GM18858 (cell line): ENCODE measurements around the gene RNF181.
"Not testable (repeated sequence)": the region's sequence is repeated elsewhere in the genome, so short reads cannot be mapped to it uniquely, and the experiment has no call there.

ENCODE experiments used
- ATAC-seq: cut with Tn5 transposase; IDR thresholded peaks from one replicate; pipeline ENCODE4 v1.9.1; 2021; ENCODE audit not compliant: unreplicated experiment

RNF181 gene

DNA sequence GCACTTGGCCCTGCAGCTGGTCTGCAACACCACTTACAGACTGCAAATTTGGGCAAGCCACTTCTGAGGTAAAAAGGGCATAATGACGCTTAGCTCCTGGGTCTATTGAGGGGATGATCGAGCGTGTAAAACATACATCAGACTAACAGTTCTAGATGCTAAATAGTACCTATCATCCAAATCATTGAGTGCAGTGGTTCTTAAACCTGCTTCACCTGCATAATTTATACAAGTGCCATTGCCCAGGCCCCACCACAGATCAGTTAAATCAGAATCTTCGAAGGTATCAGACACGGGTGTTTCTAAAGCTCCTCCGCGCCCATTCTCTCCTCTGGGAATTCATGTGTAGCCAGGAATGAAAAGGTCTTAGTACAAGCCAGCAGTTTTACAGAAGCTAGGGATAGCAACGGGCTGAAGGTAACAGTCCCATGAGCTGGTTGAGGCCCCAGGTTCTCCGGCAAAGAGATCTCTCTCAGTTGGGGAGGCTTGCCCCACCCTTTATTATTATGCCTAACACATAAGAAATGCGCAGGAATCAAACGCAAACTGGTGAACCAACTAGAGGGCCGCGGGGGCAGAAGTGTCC lies 737 bp upstream of the RNF181 start:
- no peak for ATAC-seq

DNA sequence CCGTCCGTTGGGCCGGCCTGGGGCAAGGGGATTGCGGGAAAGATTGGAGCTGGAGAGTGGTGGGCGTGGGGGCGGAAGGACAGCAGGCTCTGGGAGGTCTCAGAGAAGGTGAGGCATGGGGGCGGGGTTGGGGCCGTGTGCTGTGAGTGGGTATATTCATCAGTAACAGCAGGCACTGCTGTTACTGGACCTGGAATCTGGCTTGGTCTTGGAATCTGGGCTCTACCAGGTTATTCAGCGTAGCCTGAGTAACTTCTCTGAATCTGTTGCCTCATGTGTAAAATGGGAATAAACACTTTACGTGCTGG lies 435 bp downstream of the RNF181 start:
- ATAC-seq = no peak

DNA sequence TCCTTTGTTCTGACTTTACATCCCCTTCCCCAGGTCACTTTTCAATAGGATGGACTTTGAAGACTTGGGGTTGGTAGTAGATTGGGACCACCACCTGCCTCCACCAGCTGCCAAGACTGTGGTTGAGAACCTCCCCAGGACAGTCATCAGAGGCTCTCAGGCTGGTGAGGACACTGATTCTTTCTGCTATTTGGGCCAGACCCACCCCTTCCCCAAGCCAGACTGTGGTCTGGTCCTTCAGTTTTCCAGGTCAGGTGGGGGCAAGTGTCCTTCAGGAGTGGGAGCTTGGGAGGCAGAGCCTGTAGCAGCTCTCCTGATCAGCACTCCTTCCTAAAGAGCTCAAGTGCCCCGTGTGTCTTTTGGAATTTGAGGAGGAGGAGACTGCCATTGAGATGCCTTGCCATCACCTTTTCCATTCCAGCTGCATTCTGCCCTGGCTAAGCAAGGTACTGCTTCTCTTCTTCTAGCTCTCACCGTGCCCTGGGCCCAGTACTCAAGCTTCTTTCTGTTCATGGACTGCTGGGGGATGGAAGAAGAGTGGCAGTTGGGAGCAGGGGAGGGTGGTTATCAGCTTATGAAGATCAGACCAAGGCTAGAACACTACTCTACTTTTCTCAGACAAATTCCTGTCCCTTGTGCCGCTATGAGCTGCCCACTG lies 1.1 kb downstream of the RNF181 start:
- no peak for ATAC-seq

DNA sequence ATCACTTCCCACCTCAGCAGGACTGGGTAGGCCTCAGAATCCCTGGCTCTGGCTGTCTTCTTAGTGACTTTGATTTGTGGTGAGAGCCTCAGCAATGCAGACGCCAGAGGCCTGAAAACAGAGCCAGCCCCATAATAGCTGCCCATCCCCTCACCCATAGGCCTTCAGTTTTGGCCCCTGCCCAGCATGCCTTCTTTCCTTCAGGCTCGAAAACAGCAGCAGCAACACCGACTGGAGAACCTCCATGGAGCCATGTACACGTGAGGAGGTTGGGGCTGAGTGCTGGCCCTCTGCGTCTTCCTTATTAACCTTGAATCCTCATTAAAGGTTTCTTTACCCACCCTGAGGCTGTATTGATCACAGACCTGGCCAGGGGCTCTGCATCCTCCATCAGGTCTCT lies 1.7 kb downstream of the RNF181 start:
- no peak for ATAC-seq

DNA sequence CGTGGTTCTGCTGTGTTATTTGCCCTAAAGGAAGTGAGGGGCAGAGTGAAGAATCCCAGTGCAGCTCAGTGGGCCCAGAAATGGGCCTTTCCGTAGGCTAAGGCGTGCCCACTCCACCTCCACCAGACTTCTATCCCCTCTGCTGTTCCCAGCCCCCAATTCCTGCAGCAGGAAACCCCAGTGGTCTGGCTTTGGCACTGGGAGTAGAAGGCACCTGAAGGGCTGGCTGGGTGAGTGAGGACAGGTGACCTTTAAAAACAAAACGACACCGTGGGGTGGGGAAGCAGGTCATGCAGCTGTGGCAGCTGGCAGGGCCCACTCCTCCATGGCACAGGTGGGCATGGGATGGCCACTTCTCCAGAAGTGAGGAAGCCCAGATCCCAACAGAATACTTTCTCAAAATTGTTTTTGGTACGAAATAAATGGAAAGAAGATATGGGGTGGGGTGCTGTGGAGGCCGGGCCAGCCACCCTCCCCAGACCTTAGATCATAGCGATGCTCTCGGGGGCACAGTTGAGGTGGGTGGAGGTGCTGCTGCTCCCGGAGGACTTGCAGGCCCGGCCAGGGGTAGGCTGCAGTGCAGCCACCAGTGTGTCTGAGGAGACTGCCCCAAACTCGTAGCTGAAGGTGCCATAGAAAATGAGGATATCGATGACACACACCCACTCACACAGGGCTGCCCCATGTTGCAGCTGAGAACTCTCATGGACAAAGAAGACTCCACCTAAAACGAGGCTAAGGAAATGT lies 3.2 kb downstream of the RNF181 start:
- ATAC-seq = no peak

DNA sequence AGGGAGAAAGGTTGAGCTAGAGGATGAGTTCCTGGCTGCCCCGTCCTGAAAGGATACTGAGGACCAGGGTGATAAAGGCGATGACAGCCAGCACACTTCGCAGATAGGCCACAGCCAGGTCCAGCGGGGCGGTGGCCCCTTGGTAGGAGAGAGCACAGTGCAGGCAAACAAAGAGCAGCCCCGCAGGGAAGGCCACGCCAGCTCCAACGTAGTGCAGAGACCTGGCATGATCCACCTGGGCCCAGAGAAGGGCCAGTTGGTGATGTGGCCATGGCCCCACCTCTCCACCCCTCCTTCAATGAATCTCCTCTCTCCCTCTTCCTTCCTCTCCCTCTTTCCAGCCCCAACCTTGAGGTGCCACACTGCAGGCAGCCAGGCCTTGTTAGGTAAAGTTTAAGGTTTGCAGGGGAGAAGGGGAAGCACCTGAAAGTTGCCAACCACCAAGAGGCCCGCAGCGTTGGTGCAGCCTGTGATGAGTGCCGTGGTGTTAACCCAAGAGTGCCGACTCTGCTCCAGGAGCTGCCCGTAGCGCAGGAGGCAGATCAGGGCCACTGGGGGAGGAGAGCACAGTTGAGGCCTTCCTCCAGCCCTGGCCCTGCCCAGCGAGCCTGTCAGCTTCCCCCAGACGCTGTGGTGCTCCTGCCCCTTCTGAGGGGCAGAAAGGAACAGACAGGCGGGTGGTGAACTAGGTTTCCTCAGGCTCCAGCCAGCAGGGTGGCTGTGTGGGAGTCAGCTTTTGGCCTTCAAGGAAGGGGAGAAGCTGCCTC lies 4.1 kb downstream of the RNF181 start:
- ATAC-seq = no peak

DNA sequence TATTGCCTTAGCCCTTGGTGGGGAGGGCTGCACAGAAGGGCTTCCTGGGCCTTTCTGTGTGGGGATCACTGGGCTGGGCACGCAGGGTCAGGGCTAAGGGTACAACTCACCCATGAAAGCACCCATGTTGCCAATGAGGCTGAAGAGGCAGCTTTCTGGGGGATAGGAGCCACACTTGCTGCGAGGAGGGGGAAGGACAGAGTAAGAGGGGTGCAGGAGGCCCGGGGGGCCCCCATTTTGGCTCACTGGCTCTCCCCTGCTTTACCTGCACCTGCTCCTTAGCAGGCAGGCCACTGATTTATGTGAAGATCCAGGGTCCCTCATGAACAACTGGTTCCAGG lies 4.7 kb downstream of the RNF181 start:
- no peak for ATAC-seq

DNA sequence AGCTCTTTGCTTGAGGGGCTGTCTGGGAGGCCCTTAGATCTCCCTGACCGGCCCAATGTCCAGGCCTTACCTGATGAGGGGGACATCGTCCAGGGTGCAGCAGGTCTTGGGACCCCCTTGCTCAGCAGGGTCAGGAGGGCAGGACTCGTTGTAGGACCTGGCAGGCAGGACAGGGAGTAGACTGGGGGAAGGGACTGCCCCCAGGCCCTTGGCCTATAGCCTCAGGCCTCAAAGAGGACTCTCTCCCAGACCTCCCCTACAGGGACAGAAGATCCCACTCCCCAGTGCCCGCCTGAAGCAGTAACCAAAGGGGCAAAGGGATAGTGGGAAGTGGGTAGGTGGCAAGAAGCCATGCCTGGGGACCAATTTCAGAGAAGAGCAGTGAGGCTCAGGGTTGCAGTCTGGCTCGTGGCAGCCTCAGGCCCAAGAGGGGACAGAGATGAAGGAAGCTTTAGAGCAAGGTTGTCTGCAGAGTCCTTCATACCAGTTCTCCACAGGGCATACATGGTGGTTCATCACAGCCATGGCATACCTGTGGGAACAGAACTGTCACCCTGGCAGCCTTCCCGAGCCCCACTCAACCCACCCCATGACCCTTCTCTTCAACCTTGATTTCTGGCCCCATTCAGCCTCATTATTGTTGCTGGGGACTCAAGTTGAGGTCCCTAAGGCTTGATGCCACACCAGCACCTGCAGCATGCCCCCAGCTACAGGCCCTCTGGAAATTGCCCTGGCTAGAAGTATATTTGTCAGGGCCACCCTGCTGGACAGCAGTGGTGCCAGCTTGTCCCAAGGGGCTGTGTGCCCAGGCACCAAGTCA lies 5.6 kb downstream of the RNF181 start:
- no peak for ATAC-seq

DNA sequence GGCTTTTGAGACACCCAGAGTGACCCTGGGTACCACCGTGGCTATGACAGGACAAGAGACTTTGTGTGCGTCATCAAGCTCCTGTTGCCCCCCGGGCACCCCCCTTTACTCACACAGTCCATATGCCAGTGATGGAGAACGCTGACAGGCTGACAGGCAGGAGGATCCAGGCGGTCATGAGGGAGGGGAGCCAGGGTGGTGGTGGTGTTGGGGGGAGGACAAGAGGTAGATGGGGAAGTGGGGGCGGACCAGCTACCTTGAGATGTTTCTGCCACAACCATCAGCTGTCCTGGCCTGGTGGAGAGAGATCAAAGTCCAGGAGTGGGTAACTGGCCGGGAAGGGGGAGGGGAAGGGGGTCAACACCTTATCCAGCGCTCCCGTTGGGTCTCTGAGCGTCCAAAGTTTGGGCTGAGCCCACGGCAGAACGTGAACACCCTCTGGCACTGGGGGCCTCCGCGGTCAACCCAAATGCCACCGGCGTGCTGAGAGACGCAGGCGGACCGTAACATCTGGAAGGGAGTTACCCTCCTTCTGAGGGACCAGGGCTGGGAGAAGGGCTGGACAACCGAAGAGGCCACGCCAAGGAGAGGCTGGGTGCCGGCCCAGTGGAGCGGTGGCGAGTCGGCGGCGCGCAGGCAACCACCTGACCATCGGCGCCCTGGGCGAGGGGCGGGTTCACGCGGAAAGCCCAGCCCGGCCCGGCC lies 6.4 kb downstream of the RNF181 start:
- ATAC-seq = peak; percentile 21

DNA sequence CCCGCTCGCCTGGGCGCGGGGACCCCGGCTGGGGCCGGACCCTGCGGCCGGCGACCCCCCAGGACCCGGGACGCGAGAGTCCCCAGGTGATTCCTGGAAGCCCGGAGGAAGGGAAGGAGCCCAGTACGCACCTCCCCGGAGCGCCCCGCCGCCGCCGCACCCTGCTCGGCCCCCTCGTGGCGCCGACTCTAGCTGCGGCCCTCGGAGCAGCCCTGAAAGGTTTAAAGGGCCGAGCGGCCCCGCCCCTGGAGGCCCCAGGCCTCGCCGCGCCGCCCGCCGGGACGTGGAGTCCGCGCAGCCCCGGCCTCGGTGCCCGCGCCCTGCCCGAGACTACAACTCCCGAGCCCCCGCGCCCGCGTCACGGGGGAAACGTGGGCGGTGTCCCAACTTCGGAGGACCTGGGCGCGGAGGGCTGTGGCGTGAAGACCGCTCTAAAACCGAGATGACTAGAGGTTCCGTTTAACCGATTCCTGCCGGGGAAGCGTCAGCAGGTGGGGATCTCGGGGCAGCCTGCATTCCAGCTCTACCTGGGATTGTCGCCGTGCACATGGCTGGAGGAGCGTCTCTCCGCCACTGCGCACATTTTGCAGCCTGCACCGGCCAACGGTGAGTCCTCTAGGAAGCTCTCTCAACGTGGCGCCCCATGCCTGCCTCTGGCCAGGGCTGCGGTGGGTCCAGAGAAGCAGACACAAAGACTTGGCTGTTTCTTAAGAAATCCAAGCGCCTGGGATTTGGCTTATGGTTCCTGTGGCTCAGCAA lies 7.1 kb downstream of the RNF181 start, which contains the start of gene TMEM150A:
TSS of gene TMEM150A (minus strand) at position 223 of the 759 bp plus-strand sequence. CDS start 750 bp downstream, outside the sequence.
- peak; percentile 87 for ATAC-seq

DNA sequence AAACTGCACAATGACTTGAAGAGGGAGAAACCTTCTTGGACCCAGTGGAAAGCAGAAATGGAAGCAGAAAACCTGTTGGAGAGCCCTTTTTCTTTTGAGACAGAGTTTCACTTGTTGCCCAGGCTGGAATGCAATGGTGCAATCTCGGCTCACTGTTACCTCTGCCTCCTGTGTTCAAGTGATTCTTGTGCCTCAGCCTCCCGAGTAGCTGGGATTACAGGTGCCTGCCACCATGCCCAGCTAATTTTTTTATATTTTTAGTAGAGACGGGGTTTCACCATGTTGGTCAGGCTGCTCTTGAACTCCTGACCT lies 8.5 kb downstream of the RNF181 start:
- ATAC-seq = not testable (repeated sequence)

DNA sequence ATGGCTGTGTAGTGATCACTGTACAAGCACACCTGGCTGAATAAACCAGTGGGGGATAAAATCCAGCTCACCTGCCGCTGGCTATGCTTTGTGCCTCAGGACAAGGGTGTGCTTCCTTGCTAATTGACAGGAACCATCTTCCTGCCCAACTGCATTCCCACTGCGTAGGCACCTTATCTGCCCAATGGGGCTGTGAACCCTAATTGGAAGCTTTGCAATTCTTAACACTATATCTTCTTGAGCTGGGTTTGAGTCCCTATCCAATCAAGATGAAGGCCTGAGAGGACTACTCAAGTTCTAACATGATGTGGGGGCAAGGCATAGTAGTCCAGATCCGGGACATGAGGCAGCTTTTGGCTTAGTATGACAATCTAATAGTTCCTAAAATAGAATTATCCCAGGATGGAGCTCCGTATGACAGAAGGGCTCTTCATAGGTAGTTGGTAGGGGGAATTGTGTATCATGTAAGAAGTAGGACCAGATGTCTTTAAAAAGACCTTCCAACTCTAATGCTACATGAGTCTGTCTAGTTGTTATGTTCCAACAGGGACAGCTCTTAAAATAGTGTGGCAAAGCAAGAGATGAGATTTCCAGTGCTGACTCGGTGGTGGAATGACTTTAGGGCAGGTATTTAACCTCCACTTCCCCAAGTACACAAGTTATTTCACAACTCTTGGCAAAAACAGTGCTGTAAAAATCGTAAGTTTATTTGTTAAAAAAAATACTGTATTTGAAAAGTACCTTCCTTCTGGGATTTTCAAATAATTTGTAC lies 9.2 kb downstream of the RNF181 start:
- no peak for ATAC-seq

DNA sequence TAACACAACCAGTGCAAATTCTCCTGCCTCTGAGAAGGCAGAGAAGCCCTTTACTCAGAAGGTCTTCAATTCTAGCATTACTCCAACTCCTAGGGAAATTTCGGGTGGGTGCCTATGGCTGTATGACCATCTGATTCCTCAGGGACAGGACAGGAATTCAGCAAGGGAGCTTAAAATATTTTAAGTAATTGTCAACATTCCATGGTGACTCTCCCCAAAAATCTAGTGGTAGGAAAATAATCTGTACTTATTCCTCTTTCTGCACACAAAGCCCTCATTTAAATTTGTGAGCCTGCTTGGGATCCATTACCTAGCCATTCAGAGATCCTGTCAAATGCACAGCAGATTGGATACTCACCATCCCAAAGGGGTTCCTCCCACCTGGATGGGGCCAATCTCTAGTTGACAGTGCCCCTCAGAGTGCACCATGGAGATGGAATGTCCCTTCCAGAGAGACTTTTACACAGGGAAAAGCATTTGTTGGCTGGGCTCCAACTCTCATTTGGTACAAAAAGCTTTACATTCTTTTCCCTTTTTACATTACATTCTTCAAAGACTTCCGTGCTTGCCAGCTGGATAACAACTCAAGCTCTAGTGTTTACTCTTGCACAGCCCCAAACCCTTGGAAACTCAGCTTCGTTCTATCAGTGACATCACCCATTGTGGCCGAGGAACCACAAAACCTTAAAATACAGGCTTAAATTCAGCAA lies 10.0 kb downstream of the RNF181 start:
- ATAC-seq = no peak

DNA sequence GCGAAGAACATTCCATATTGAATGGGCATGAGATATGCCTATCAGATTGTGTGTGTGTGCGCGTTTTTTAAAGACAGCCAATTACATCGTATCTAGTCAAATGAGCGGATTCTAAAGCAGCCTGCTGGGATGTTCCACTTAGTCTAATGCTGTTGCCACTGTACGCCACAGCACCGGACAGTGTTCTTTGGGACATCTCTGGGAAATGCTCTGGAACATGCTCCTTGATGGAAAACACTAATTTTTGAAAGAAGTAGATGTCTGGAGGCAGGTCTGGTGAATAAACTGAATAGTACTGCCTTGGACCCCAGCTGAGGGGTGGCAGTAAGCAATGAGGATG lies 10.5 kb downstream of the RNF181 start:
- ATAC-seq = no peak

DNA sequence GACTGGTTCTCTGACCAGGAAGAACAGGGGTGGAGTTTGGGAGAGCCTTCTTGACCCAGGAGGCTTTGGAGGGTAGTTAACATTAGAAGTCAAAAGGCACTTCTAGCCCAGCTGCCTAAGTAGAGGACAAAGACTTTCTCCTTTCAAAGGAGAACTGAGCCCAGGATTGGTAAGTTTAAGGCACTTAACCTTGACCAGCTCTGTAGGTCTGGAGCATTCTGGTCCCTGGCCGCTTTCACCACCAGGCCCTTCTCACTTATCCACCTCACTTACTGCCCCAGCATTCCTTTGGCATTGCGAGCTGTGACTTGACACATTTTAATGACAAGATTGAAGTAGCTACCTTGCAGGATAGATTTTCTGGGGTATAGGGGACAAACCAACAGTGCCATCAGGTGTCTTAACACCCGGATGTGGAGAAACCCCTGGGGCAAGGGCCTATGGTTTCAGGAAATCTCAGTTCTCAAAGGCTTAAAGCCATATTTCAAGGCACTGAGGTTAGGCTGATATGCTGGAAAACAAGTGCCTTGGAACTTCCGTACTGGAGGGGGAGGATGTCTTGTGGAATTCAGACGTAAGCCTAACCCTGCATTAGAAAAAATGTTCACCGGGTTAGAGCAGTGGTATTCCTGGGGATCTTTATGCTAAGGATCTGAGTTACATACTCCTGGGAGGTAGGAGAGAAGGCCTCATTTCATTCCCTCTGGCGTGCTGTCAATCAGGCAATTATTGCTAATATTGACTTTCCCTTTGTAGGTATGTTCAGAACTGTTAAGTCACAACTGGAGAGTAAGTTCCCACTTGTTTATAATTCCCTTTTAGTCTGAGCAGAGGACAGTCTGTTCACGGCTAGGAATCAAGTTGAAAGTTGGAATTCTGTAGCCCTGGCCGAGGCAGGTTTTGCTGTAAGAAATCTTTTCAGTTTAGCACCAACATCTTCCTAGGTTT lies 12.0 kb downstream of the RNF181 start:
- no peak for ATAC-seq

DNA sequence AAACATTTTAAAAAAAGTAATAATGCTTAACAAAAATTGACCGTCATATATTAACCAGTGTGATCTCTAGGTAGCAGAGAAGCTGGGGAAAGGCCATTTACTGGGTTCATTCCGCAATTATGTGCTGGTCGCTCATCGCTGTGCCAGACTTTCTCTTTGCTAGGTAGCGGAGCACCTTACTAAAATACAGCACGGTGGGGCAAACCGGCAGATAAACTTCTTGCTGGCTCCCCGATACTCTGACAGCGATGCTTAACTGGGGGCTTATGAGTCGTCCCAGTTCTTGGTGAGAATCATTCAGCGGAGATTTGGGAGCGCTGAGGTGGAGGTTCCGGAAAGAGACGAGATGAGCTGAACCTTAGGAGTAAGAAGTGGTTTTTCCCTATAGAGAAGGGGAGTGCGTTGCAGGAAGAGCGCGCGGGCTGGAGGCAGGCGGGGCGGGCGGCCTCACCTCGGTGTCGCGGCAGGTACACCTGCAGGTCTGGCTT lies 15.7 kb downstream of the RNF181 start:
- ATAC-seq = no peak
